GM18519 (cell line): ENCODE results near the gene MFRP.

Experiments
- ATAC-seq: cut with Tn5 transposase; IDR thresholded peaks from one replicate; pipeline ENCODE4 v1.9.1; 2021; ENCODE audit warnings: mild to moderate bottlenecking, moderate library complexity; ENCODE audit not compliant: unreplicated experiment, low FRiP score

Gene MFRP

GRCh38 chr11:119319136-119319699 lies 27.3 kb downstream of the MFRP start:
- no peak for ATAC-seq

- no peak for ATAC-seq
Observed at GRCh38 chr11:119318240-119319135, 28.0 kb downstream of the MFRP start.

- ATAC-seq = no peak
Observed at GRCh38 chr11:119317592-119318239, 28.8 kb downstream of the MFRP start.

- ATAC-seq = no peak
Observed at GRCh38 chr11:119316729-119317591, 29.5 kb downstream of the MFRP start, which contains the start of gene MCAM. Gene MCAM, minus strand, starts transcription at chr11:119317130. Its CDS starts 29 bp downstream, at chr11:119317101.

- no peak for ATAC-seq
Observed at GRCh38 chr11:119316016-119316728, 30.3 kb downstream of the MFRP start.

GRCh38 chr11:119315131-119316015 lies 31.1 kb downstream of the MFRP start:
- no peak for ATAC-seq

GRCh38 chr11:119314726-119315125 lies 31.8 kb downstream of the MFRP start:
- ATAC-seq = no peak

- no peak for ATAC-seq
Observed at GRCh38 chr11:119310682-119311052, 35.8 kb downstream of the MFRP start.

- ATAC-seq = no peak
Observed at GRCh38 chr11:119309953-119310681, 36.4 kb downstream of the MFRP start.

- no peak for ATAC-seq
Observed at GRCh38 chr11:119309411-119309810, 37.1 kb downstream of the MFRP start.

- no peak for ATAC-seq
Observed at GRCh38 chr11:119307974-119308373, 38.5 kb downstream of the MFRP start.

- ATAC-seq = no peak
Observed at GRCh38 chr11:119307219-119307618, 39.3 kb downstream of the MFRP start.

- no peak for ATAC-seq
Observed at GRCh38 chr11:119306373-119306890, 40.1 kb downstream of the MFRP start.

GRCh38 chr11:119305556-119306372 lies 40.7 kb downstream of the MFRP start:
- ATAC-seq = no peak

- ATAC-seq = no peak
Observed at GRCh38 chr11:119303227-119303718, 43.2 kb downstream of the MFRP start.

GRCh38 chr11:119300198-119300964 lies 46.1 kb downstream of the MFRP start:
- ATAC-seq = no peak
